HUDEP-2 (cell line): Measurements from ENCODE around the gene PKD1L1.
"Not testable (repeated sequence)": the region's sequence is repeated elsewhere in the genome, so short reads cannot be mapped to it uniquely, and the experiment has no call there.

Experiments
- DNase-seq, 76 experiments: peaks; one replicate each; lab custom pipeline; 2025; ENCODE audit not compliant: unreplicated experiment in 76 of 76; lab: John Stamatoyannopoulos, UW

Gene PKD1L1

DNA sequence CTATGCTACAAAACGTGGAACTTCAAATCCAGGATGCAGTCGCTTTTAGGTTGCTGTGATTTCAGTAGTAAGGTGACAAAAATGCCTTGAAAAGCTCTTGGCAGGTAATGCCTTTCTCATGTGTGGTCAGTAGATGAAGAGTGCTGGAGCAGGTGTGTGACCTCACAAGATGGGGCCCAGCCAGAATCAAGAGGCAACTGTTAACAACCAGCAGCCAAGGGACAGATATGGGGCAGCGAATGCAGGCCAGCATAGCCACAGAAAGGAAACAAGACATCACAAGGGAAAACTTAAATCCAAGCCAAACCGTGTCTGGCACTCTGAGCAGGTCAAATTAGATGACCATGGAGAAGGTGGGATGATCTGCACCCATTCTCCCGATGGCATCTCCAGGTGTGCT lies 18.9 kb upstream of the PKD1L1 start:
- DNase-seq = no peak

DNA sequence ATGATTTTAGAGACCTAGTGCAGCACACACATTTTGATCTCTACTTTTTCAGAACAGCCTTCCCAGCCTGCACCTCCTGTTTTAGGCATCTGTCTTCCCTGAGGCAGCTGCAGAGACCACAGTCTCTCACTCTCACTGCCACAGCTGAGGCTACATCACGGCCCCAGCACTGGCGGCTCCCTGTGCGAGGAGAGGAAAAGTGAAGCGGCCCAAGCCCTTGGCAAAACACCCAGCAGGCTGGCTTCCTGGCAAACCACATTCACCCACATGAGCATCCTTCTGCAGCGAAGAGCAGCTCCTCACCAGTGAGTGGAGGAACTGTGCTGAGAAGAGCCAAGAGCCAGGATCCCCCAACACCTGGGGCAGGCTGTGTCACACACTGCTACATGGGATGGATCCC lies 17.2 kb upstream of the PKD1L1 start:
- DNase-seq = no peak

GRCh38 chr7:47962262-47962661 lies 14.0 kb upstream of the PKD1L1 start:
- DNase-seq = no peak

DNA sequence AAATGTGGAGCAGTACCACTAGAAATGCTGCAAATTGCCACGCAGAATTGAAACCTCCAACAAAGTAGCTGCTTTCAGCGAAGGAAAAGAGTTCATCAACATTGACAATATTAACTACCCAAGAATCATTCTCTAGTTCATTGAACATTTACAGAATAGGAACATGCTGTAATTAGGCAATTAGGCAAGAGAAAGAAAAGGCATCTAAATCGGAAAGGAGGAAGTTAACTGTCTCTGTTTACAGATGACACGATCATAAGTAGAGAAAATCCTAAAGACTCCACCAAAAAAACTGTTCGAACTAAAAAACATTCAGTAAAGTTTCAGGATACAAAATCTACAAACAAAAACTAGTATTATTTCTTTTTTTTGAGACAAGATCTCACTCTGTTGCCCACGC lies 8.9 kb upstream of the PKD1L1 start:
- DNase-seq = no peak

GRCh38 chr7:47956220-47956619 lies 8.0 kb upstream of the PKD1L1 start:
- no peak for DNase-seq

DNA sequence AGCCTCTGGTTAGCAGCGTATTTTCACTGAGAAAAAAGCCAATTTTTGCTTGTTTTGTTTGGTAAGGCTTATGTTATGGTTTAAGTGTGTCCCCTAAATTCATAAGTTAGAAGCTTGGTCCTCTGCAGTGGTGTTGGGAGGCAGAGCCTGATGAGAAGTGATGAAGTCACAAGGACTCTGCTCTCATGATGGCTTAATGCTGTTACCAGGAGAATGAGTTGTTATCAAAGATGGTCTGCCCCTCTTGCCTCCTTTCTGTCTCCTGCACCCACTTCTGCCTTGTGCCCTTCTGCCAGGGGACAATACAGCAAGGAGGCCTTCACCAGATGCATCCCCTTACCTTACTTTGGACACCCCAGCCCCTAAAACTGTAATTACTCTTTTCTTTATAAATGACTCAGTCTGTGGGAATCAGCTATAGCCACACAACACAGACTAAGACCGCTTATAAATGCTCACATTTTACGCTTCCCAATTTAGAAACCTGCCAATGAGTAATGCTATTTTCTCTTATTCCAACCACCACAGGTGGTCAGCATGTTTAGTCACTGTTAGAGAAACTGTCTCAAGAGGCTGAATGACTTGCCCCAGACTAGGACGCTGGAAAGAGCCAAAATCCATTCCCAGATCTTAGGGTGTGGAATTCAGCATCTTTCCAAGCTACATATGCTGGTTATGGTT lies 6.1 kb upstream of the PKD1L1 start:
- DNase-seq = no peak

- DNase-seq = no peak
Observed at GRCh38 chr7:47953822-47954221, 5.6 kb upstream of the PKD1L1 start.

GRCh38 chr7:47952224-47952623 lies 4.0 kb upstream of the PKD1L1 start:
- no peak for DNase-seq

DNA sequence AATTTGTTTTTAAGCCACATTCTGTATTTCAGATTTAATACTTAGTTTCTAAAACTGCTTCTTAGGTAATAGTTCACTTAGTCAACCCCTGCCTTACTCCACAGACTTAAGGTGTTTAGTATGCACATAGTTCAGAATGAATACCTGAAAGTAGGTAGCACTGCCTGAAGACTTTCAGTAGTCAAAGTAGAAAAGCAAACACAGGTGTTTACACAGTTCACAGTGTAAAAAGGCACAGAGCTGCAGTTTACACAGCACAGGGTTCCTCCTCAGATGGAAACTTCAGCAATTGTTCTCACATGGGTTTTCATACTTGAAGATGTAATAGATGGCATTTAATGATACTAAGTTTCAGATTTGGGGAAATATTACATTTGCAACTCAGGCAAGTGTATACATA lies 3.1 kb upstream of the PKD1L1 start:
- no peak for DNase-seq

- no peak for DNase-seq
Observed at GRCh38 chr7:47950714-47951113, 2.4 kb upstream of the PKD1L1 start.

DNA sequence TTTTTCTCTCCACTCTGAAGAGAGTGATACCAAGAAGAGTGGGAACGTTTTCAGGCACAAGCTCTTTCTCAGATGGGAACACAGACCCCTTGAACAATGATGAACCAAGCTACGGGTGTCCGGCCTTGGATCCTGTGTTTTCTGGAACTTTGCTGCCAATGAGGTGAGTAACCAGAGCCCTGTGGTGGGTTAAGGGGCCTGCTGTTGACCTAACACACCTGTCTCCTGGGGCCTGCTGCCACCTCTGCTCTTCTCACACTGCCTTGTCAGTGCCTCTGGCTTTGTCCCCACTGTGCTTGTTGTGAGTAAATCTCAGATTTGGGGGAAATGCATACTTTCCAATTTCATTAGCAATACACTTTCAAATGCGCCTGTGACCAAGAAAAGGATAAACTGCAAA lies 1.4 kb upstream of the PKD1L1 start:
- DNase-seq = no peak

DNA sequence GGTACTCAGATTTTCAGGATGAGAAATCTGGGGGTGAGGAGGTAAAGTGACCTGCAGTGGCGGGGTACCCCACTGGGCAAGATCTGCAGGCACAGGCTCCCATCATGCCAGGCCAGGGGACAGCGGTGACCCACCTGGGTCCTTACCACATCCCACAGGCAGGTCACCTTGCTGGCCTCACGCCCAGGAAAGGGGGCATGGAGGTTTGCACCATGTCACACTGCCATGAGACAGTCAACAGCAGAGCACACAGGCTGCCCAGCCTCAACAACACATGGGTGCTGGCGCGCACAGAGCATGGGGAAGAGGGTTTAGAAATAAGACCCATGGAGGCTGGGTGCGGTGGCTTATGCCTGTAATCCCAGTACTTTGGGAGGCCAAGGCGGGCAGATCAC lies 914 bp downstream of the PKD1L1 start:
- DNase-seq = no peak

- no peak for DNase-seq
Observed at GRCh38 chr7:47946581-47947354, 1.5 kb downstream of the PKD1L1 start.

- DNase-seq = peak in 50 of 76 experiments; percentile 5 to 74 (median 39)
Observed at GRCh38 chr7:47945261-47946015, 2.8 kb downstream of the PKD1L1 start.

GRCh38 chr7:47944536-47945260 lies 3.6 kb downstream of the PKD1L1 start:
- DNase-seq = no peak

DNA sequence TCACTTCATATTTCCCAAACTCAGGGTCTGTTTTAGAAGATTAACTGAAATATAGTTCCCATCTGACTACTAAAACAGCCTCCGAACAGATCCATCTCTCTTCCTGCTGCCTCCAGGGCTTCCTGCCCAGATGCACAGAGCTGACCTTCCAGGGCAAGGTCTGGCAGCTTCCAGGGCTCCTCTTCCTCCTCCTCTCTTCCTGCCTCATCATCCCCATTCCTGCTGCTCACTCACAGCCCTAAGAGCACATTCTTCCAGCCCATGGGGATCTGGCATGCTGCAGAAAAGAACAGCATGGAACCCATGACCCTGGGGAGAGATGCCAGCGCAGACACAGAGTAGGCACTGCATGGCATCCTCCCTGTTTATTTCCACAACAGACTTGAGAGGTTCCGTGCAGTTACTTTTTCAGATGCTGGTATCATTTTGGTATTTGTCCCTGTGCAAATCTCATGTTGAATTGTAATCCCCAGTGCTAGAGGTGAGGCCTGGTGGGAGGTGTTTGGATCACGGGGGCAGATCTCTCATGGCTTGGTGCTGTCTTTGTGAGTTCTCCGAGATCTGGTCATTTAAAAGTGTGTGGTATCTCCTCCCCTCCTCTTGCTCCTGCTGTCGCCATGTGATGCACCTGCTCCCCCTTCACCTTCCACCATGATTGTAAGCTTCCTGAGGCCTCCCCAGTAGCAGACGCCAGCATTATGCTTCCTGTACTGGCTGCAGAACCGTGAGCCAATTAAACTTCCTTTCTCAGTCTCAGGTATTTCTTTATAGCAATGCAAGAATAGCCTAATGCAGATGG lies 4.4 kb downstream of the PKD1L1 start:
- DNase-seq = no peak

DNA sequence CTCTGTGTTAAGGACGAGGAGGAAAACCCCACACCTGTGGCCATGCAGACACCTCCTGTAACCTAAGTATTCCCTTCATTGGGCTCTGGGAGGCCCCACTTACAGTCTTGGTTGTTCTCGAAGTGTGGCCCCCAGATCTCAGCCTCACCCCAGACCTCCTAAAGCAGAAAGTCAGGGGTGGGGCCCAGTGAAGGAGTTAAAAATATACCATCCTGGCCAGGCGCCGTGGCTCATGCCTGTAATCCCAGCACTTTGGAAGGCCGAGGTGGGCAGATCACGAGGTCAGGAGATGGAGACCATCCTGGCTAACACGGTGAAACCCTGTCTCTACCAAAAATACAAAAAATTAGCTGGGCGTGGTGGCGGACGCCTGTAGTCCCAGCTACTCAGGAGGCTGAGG lies 5.6 kb downstream of the PKD1L1 start:
- not testable (repeated sequence) for DNase-seq

- no peak for DNase-seq
Observed at GRCh38 chr7:47942132-47942531, 6.1 kb downstream of the PKD1L1 start.

DNA sequence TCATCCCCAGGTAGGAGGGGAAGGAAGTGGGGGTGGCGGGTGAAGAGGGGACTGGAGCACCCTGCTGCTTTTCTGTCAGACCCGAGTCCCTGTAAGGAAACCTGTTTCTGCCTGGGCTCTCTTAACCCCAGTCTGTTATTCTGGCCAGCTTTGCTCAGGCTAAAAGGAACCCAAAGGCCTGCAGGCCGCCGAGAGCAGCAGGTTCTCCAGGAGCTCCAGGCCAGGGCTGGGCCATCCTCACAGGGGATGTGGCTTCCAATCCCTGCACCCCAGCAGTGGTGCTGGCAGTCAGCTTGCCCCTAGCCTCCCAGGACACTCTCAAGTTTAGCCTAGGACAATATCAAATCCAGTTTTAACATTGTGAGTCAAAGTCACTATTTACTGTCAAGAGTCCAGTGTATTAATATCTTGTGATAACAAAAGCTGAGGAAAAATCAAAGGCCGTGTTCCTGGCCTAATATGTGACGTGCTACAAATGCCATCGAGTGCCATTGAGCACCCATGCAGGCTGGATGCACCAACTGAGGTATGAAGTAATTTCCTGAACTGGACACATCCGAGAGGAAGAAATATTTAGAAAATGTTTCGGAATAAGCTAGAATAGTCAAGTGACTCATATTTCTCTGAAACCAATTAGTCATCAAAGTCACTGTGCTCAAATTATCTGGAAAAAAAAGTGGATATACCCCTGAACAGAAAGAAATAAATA lies 7.0 kb downstream of the PKD1L1 start:
- no peak for DNase-seq
